ENCODE measurements around the gene KRTAP5-4.
"Not testable (repeated sequence)": the region's sequence is repeated elsewhere in the genome, so short reads cannot be mapped to it uniquely, and the experiment has no call there.

DNA sequence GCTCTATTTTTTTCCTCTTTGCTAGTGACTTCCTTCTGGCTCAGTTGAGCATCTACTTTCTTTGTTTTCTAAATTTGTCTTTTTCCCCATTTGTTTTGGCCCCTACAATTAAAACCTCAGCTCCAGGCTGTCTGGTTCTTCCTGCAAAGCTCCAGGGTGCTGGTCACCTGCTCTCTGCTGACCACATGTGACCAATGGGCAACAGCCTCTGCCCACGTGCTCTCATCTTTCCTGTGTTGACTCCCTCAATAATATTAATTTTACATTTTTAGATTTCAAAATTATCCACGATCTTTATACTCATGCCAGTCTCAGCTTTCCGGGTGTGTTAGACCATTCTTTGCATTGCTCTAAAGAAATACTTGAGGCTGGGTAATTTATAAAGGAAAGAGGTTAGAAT lies 23.5 kb downstream of the KRTAP5-4 start:
- TF ChIP-seq POLR2AphosphoS5 (IDR thresholded peaks at IDR 0.05): not testable (repeated sequence)
- TF ChIP-seq, protein P1, sequence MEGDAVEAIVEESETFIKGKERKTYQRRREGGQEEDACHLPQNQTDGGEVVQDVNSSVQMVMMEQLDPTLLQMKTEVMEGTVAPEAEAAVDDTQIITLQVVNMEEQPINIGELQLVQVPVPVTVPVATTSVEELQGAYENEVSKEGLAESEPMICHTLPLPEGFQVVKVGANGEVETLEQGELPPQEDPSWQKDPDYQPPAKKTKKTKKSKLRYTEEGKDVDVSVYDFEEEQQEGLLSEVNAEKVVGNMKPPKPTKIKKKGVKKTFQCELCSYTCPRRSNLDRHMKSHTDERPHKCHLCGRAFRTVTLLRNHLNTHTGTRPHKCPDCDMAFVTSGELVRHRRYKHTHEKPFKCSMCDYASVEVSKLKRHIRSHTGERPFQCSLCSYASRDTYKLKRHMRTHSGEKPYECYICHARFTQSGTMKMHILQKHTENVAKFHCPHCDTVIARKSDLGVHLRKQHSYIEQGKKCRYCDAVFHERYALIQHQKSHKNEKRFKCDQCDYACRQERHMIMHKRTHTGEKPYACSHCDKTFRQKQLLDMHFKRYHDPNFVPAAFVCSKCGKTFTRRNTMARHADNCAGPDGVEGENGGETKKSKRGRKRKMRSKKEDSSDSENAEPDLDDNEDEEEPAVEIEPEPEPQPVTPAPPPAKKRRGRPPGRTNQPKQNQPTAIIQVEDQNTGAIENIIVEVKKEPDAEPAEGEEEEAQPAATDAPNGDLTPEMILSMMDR (IDR thresholded peaks at IDR 0.05): not testable (repeated sequence)

Measured in prostate gland (tissue), 2 donors.